Endodermal cell (in vitro differentiated cells): ENCODE results near the gene SENP1. TPM values are rescaled to one million over a fixed set of nuclear protein-coding genes. Genes with fewer than 3 reads are reported as not detected.

Source experiments
- DNase-seq: peaks from one replicate; pipeline ENCODE4 v3.0.0-alpha.2; 2017
- H3K27ac ChIP-seq: 2 replicates; pipeline ENCODE4 v1.5.1; 2013; ENCODE audit warnings: mild to moderate bottlenecking, low read depth, low read length, moderate library complexity
- H3K27me3 ChIP-seq: 2 replicates; pipeline ENCODE4 v1.6.1; 2013; ENCODE audit warnings: mild to moderate bottlenecking, low read length, moderate library complexity; ENCODE audit not compliant: insufficient read depth, control insufficient read depth, poor library complexity, severe bottlenecking
- H3K36me3 ChIP-seq: 2 replicates; pipeline ENCODE4 v1.7.0; 2013; ENCODE audit warnings: mild to moderate bottlenecking, low read length, moderate library complexity; ENCODE audit not compliant: control insufficient read depth, insufficient read depth
- H3K4me1 ChIP-seq: one replicate; pipeline ENCODE4 v1.7.0; 2013; ENCODE audit warnings: low read length; ENCODE audit not compliant: control insufficient read depth, insufficient read depth
- H3K4me3 ChIP-seq: 2 replicates; pipeline ENCODE4 v1.5.1; 2013; ENCODE audit warnings: mild to moderate bottlenecking, low read length, moderate library complexity
- H3K9ac ChIP-seq: 2 replicates; pipeline ENCODE4 v1.6.1; 2013; ENCODE audit warnings: mild to moderate bottlenecking, low read length, moderate library complexity; ENCODE audit not compliant: poor library complexity, severe bottlenecking; ENCODE audit errors: extremely low read depth
- H3K9me3 ChIP-seq: 2 replicates; pipeline ENCODE4 v1.6.1; 2013; ENCODE audit warnings: mild to moderate bottlenecking, low read length, moderate library complexity; ENCODE audit not compliant: control insufficient read depth
- H3K27ac Mint-ChIP-seq: 2 replicates; pipeline ENCODE4 v1.8.0; 2020; ENCODE audit warnings: mixed read lengths
- H3K27me3 Mint-ChIP-seq: 2 replicates; pipeline ENCODE4 v1.8.0; 2021; ENCODE audit warnings: mild to moderate bottlenecking, mixed read lengths; ENCODE audit not compliant: insufficient read depth
- H3K36me3 Mint-ChIP-seq: 2 replicates; pipeline ENCODE4 v1.8.0; 2020; ENCODE audit warnings: low read depth, mixed read lengths
- H3K4me1 Mint-ChIP-seq: 2 replicates; pipeline ENCODE4 v1.8.0; 2020; ENCODE audit warnings: mixed read lengths
- H3K4me3 Mint-ChIP-seq: 2 replicates; pipeline ENCODE4 v1.8.0; 2020; ENCODE audit warnings: mild to moderate bottlenecking, moderate library complexity, mixed read lengths
- H3K9me3 Mint-ChIP-seq: 2 replicates; pipeline ENCODE4 v1.8.0; 2020; ENCODE audit warnings: mild to moderate bottlenecking, mixed read lengths
- CTCF ChIP-seq: fragments of 200-600 bp; sonication (generic); conservative IDR thresholded peaks from 2 replicates; pipeline ENCODE4 v1.5.0; 2021; ENCODE audit warnings: antibody characterized with exemption, mild to moderate bottlenecking
- WGBS, 2 experiments: methylation state at CpG; one replicate each; pipeline versions ENCODE4 v1.1.5 to v1.1.7; 2013; ENCODE audit warnings: missing lambda C conversion rate in 2 of 2, mixed read lengths in 1 of 2; ENCODE audit not compliant: insufficient coverage in 1 of 2, insufficient read length in 1 of 2; 5-methylcytosine and 5-hydroxymethylcytosine counted together
- total RNA-seq, 2 donors: library from RNA; stranded (reverse); fragmentation: NEBNext Ultra II Directional in 1 of 2; extraction: Animal tissue kit (Norgen Biotek cat#: 25700) in 1 of 2; gene quantifications; 2 replicates in 1 of 2; 3 replicates in 1 of 2; pipeline ENCODE4 v1.2.1, GENCODE V29; 2021

Gene SENP1
- total RNA-seq, 2 donors from 2014 or later, result 30.6 to 39.6 TPM

GRCh38 chr12:48084066-48084465 is 21.8 kb downstream of the SENP1 start:
- no peak for DNase-seq
- Histone ChIP-seq H3K27me3 (no peaks in the 10 kb centered on the region), H3K4me1 (no peaks in the 10 kb centered on the region), H3K4me3 (no peak overlapping the region), H3K9ac (no peak overlapping the region), H3K27ac (no peak overlapping the region), H3K9me3 (no peaks in the 10 kb centered on the region), H3K36me3 (peaks cover 54% of the 10 kb centered on the region)
- no peak overlapping the region for H3K4me3 Mint-ChIP-seq
- no peak overlapping the region for H3K27ac Mint-ChIP-seq
- 88% methylated on average over 1 of the region's 1 CpG; no CpG with 5 or more reads in 1 of the 2 experiments for whole genome bisulfite sequencing, 2 experiments
- peak; percentile 66 for TF ChIP-seq CTCF
- H3K4me1 Mint-ChIP-seq, result no peaks in the 10 kb centered on the region
- no peaks in the 10 kb centered on the region for H3K9me3 Mint-ChIP-seq
- H3K36me3 Mint-ChIP-seq, result peaks cover 47% of the 10 kb centered on the region
- H3K27me3 Mint-ChIP-seq, result no peaks in the 10 kb centered on the region

GRCh38 chr12:48080821-48081220 is 25.1 kb downstream of the SENP1 start:
- Histone ChIP-seq H3K36me3 (peaks cover 41% of the 10 kb centered on the region), H3K4me1 (no peaks in the 10 kb centered on the region), H3K27me3 (no peaks in the 10 kb centered on the region), H3K9ac (no peak overlapping the region), H3K9me3 (peaks cover 5% of the 10 kb centered on the region), H3K4me3 (no peak overlapping the region), H3K27ac (no peak overlapping the region)
- WGBS, 2 experiments, result 97 to 100% methylated on average over 3 of the region's 3 CpGs
- peaks cover 48% of the 10 kb centered on the region for H3K36me3 Mint-ChIP-seq
- no peaks in the 10 kb centered on the region for H3K4me1 Mint-ChIP-seq
- TF ChIP-seq CTCF, result no peak
- no peak for DNase-seq
- H3K9me3 Mint-ChIP-seq, result peaks cover 5% of the 10 kb centered on the region
- H3K27ac Mint-ChIP-seq, result no peak overlapping the region
- no peak overlapping the region for H3K4me3 Mint-ChIP-seq
- no peaks in the 10 kb centered on the region for H3K27me3 Mint-ChIP-seq

GRCh38 chr12:48080285-48080684 is 25.6 kb downstream of the SENP1 start:
- no peak for TF ChIP-seq CTCF
- H3K27me3 ChIP-seq, result no peaks in the 10 kb centered on the region
- H3K9ac ChIP-seq, result no peak overlapping the region
- DNase-seq, result no peak
- Mint-ChIP-seq H3K9me3 (peaks cover 5% of the 10 kb centered on the region), H3K4me3 (no peak overlapping the region), H3K36me3 (peaks cover 44% of the 10 kb centered on the region), H3K4me1 (no peaks in the 10 kb centered on the region), H3K27me3 (no peaks in the 10 kb centered on the region), H3K27ac (no peak overlapping the region)
- H3K36me3 ChIP-seq, result peaks cover 39% of the 10 kb centered on the region
- 89 to 95% methylated on average over 4 of the region's 5 CpGs for WGBS, 2 experiments
- no peak overlapping the region for H3K4me3 ChIP-seq
- peaks cover 5% of the 10 kb centered on the region for H3K9me3 ChIP-seq
- no peak overlapping the region for H3K27ac ChIP-seq
- no peaks in the 10 kb centered on the region for H3K4me1 ChIP-seq
